Right lung (tissue), 5 donors: ENCODE results near the gene TRPM7. TPM values are rescaled to one million over a fixed set of nuclear protein-coding genes. Genes with fewer than 3 reads are reported as not detected.
"Not testable (repeated sequence)": the region's sequence is repeated elsewhere in the genome, so short reads cannot be mapped to it uniquely, and the experiment has no call there.

ENCODE experiments used
- DNase-seq, 2 donors: peaks; one replicate each; pipeline ENCODE4 v3.0.0-alpha.2; 2013
- polyA plus RNA-seq, 5 donors: library from polyadenylated mRNA; unstranded; fragments of 120-200 nt; gene quantifications; one replicate each; pipeline versions ENCODE4 v1.2.1 to v1.2.3, GENCODE V29; 2013; ENCODE audit warnings: inconsistent platforms in 1 of 5, low replicate concordance in 1 of 5; ENCODE audit not compliant: insufficient read length in 5 of 5, insufficient read depth in 1 of 5

TRPM7 gene
- polyA plus RNA-seq, 5 donors: 29.2 to 48.2 (median 45.3) TPM

GRCh38 chr15:50665938-50666337 is 20.7 kb downstream of the TRPM7 start:
- no peak for DNase-seq

- DNase-seq: no peak
Measured at GRCh38 chr15:50655555-50655954, 31.0 kb downstream of the TRPM7 start.

GRCh38 chr15:50653156-50653743 is 33.3 kb downstream of the TRPM7 start:
- no peak for DNase-seq

- DNase-seq: no peak
Measured at GRCh38 chr15:50652671-50653070, 33.9 kb downstream of the TRPM7 start.

- DNase-seq: no peak
Measured at GRCh38 chr15:50641318-50641717, 45.3 kb downstream of the TRPM7 start.

GRCh38 chr15:50636146-50636545 is 50.5 kb downstream of the TRPM7 start:
- no peak for DNase-seq

- DNase-seq: no peak
Measured at GRCh38 chr15:50633653-50634052, 52.9 kb downstream of the TRPM7 start.

- no peak for DNase-seq
Measured at GRCh38 chr15:50628421-50628820, 58.2 kb downstream of the TRPM7 start.

- DNase-seq: no peak
Measured at GRCh38 chr15:50627351-50628055, 59.1 kb downstream of the TRPM7 start.

GRCh38 chr15:50624616-50625168 is 61.9 kb downstream of the TRPM7 start:
- DNase-seq: no peak

- DNase-seq: not testable (repeated sequence)
Measured at GRCh38 chr15:50622361-50622943, 64.1 kb downstream of the TRPM7 start.

GRCh38 chr15:50616960-50617359 is 69.6 kb downstream of the TRPM7 start:
- not testable (repeated sequence) for DNase-seq

GRCh38 chr15:50616554-50616953 is 70.0 kb downstream of the TRPM7 start:
- DNase-seq: not testable (repeated sequence)

GRCh38 chr15:50613600-50613999 is 73.0 kb downstream of the TRPM7 start:
- no peak for DNase-seq

GRCh38 chr15:50607129-50607528 is 79.5 kb downstream of the TRPM7 start:
- DNase-seq: no peak

- no peak for DNase-seq
Measured at GRCh38 chr15:50605462-50605861, 81.1 kb downstream of the TRPM7 start.

- not testable (repeated sequence) for DNase-seq
Measured at GRCh38 chr15:50602028-50602427, 84.6 kb downstream of the TRPM7 start.

- no peak for DNase-seq
Measured at GRCh38 chr15:50594311-50594710, 92.3 kb downstream of the TRPM7 start.

- DNase-seq: no peak
Measured at GRCh38 chr15:50593761-50594160, 92.8 kb downstream of the TRPM7 start.

GRCh38 chr15:50590288-50590687 is 96.3 kb downstream of the TRPM7 start:
- DNase-seq: no peak

- DNase-seq: no peak
Measured at GRCh38 chr15:50577492-50577891, 109.1 kb downstream of the TRPM7 start.

GRCh38 chr15:50576166-50576565 is 110.4 kb downstream of the TRPM7 start:
- no peak for DNase-seq

GRCh38 chr15:50573842-50574241 is 112.8 kb downstream of the TRPM7 start:
- DNase-seq: not testable (repeated sequence)
